ENCODE measurements around the gene SH3TC1.

The SH3TC1 gene

GRCh38 chr4:8239226-8239625 is 40.1 kb downstream of the SH3TC1 start:
- in situ Hi-C loops (cut with MboI; ENCODE audit: low sequenced_read_pairs) = no loop called here

- in situ Hi-C loops (cut with MboI; ENCODE audit: low sequenced_read_pairs) = loop anchor here (10.0 kb wide), 1 partner anchor 165 kb away; no protein-coding TSS in a partner anchor
Measured at GRCh38 chr4:8239661-8240060, 40.6 kb downstream of the SH3TC1 start.

GRCh38 chr4:8240211-8241041 is 41.3 kb downstream of the SH3TC1 start:
- in situ Hi-C loops (cut with MboI; ENCODE audit: low sequenced_read_pairs) = loop anchor here (10.0 kb wide), 1 partner anchor 164 kb away; no protein-coding TSS in a partner anchor

- in situ Hi-C loops (cut with MboI; ENCODE audit: low sequenced_read_pairs) = loop anchor here (10.0 kb wide), 1 partner anchor 164 kb away; no protein-coding TSS in a partner anchor
Measured at GRCh38 chr4:8241211-8241779, 42.2 kb downstream of the SH3TC1 start.

- in situ Hi-C loops (cut with MboI; ENCODE audit: low sequenced_read_pairs) = loop anchor here (10.0 kb wide), 1 partner anchor 163 kb away; no protein-coding TSS in a partner anchor
Measured at GRCh38 chr4:8241895-8242696, 43.0 kb downstream of the SH3TC1 start.

- in situ Hi-C loops (cut with MboI; ENCODE audit: low sequenced_read_pairs) = loop anchor here (10.0 kb wide), 1 partner anchor 162 kb away; no protein-coding TSS in a partner anchor
Measured at GRCh38 chr4:8242782-8243560, 43.9 kb downstream of the SH3TC1 start.

GRCh38 chr4:8244001-8244757 is 45.1 kb downstream of the SH3TC1 start:
- in situ Hi-C loops (cut with MboI; ENCODE audit: low sequenced_read_pairs) = loop anchor here (10.0 kb wide), 1 partner anchor 161 kb away; no protein-coding TSS in a partner anchor

GRCh38 chr4:8244931-8245460 is 45.9 kb downstream of the SH3TC1 start:
- in situ Hi-C loops (cut with MboI; ENCODE audit: low sequenced_read_pairs) = loop anchor here (10.0 kb wide), 1 partner anchor 160 kb away; no protein-coding TSS in a partner anchor

- in situ Hi-C loops (cut with MboI; ENCODE audit: low sequenced_read_pairs) = loop anchor here (10.0 kb wide), 1 partner anchor 159 kb away; no protein-coding TSS in a partner anchor
Measured at GRCh38 chr4:8245884-8246833, 47.1 kb downstream of the SH3TC1 start.

- in situ Hi-C loops (cut with MboI; ENCODE audit: low sequenced_read_pairs) = loop anchor here (10.0 kb wide), 1 partner anchor 158 kb away; no protein-coding TSS in a partner anchor
Measured at GRCh38 chr4:8247047-8247930, 48.2 kb downstream of the SH3TC1 start.

GRCh38 chr4:8248091-8248490 is 49.0 kb downstream of the SH3TC1 start:
- in situ Hi-C loops (cut with MboI; ENCODE audit: low sequenced_read_pairs) = loop anchor here (10.0 kb wide), 1 partner anchor 157 kb away; no protein-coding TSS in a partner anchor

- in situ Hi-C loops (cut with MboI; ENCODE audit: low sequenced_read_pairs) = no loop called here
Measured at GRCh38 chr4:8250227-8250626, 51.1 kb downstream of the SH3TC1 start.

GRCh38 chr4:8250637-8251036 is 51.5 kb downstream of the SH3TC1 start:
- in situ Hi-C loops (cut with MboI; ENCODE audit: low sequenced_read_pairs) = no loop called here

GRCh38 chr4:8251110-8251883 is 52.2 kb downstream of the SH3TC1 start:
- in situ Hi-C loops (cut with MboI; ENCODE audit: low sequenced_read_pairs) = no loop called here

GRCh38 chr4:8252301-8253173 is 53.4 kb downstream of the SH3TC1 start:
- in situ Hi-C loops (cut with MboI; ENCODE audit: low sequenced_read_pairs) = no loop called here
